ENCODE data around the gene RAPGEF4.

RAPGEF4 gene

DNA sequence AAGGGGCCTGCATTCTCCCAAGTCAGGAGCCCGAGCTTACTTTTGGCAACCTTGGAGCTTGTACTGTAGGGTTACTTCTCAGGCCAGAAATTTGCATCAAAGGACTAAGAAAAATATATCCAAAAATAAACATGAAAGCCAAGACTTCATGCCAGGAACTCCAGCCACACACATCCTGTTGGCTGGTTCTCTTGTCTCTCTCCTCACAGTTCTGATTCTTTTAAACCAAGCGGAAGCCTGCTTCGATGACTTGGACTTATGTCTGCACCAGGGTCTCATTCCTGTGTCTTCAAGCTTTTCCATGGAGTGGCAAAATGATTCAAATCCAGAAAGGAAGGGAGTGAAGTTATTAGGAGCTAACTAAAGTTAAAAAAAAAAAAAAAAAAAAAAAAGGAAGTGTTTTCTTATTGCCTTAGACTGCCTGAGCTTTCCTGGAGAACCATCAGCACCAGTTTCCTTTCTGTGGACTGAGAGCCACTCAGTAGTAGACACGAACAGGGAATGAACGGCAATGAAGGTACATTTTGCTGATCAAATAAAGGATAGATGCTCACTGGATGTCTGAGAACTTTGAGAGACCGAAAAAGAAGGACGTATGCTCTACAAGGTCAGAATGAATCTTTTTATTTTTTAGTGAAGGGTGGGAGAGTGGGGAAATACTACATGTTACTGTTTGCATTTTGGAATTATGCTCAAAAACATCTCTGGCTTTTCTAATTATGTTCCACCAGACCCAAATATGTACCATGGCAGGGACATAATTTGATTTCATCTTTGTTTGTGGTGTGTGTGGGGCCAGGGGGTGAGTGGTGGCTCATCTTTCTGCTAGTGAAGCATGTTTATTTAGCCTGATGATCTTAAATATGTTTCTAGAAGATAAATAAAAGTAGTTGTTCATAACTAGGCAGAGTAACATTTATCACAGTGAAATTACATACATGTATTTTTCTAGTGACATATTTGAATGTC lies 86.0 kb downstream of the RAPGEF4 start:
- DNase-seq (ENCODE audit: extremely low read depth in 1 of 2, low read depth in 1 of 2), result no peak

DNA sequence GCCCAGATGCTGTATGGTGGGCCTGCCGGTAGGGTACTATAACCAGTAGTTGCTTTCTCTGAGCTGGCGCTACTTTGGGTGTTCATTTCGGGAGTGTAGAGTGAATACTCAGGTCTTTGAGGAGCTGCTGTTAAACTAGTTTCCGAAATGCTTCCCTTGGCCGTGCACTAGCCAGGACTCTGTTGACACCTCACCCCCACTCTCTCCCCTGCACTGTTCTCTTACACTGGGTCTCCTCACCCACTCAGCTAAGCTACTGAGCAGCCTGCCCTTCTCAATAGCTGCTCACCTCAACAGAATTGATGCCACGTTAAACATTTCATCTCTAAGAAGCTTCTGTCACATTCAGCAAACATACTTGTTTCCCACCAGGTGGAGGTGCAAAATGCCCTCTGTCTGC lies 86.9 kb downstream of the RAPGEF4 start:
- DNase-seq (ENCODE audit: extremely low read depth in 1 of 2, low read depth in 1 of 2), result no peak

- DNase-seq (ENCODE audit: extremely low read depth in 1 of 2, low read depth in 1 of 2), result no peak
Observed at GRCh38 chr2:172823261-172823850, 87.7 kb downstream of the RAPGEF4 start.

- DNase-seq (ENCODE audit: extremely low read depth in 1 of 2, low read depth in 1 of 2), result no peak
Observed at GRCh38 chr2:172826522-172826921, 90.9 kb downstream of the RAPGEF4 start.

DNA sequence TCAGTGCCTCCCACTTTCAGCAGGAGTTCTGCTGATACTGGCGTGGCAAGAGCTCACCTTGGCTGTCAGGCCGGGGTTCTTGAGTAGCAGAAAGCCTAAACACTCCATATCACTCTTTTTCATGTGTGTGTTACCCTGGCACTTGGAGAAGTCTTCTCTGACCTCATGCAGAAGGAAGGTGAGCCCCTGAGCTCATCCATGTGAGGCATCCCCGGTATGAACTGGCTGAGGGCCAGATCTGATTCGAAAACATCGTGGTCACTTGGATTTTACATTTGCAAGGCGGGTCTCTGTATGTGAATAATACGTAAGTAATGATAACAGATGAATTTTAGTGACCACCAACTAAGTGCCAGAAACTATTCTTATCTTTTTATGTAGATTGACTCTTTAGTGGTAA lies 93.6 kb downstream of the RAPGEF4 start:
- no peak for DNase-seq (ENCODE audit: extremely low read depth in 1 of 2, low read depth in 1 of 2)

GRCh38 chr2:172830482-172830881 lies 94.8 kb downstream of the RAPGEF4 start:
- no peak for DNase-seq (ENCODE audit: extremely low read depth in 1 of 2, low read depth in 1 of 2)

DNA sequence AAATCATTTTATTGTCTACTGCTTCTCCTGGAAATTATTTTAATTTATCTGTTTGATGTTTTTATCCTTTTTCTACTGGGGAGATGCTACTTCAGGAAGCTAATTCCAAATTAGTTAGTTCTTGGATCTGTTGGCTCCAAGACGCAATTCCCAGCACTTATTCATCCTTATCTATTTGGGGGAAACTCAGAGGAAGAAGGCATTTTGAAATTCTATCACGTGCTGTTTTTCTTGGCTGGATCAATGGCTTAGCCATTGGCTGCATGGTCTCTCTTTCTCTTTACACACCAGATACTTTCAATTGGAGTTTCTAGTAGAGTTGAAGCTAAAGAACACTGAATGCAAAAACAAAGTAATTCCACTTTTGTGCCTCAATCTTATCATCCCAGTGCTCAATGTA lies 98.3 kb downstream of the RAPGEF4 start:
- DNase-seq (ENCODE audit: extremely low read depth in 1 of 2, low read depth in 1 of 2), result no peak

DNA sequence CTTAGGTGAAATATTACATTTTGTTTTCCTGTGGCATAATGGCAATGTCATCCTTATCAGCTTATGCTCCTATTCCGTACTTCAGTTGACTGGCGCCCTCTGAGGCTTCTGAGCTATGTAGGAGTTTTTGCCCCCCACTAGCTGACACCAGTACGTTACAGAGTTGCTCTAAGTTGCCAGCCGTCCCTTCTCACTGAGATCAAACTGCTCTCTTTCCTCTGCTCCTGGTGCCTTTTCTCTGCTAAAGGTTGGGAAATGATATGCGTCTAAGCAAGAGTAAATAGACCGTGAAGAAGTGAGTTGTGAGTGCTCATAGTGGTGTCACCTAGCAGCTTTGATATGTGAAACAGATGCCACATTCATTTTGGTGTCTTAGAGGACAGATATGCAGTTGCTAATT lies 99.2 kb downstream of the RAPGEF4 start:
- DNase-seq (ENCODE audit: extremely low read depth in 1 of 2, low read depth in 1 of 2), result no peak

GRCh38 chr2:172836347-172836821 lies 100.7 kb downstream of the RAPGEF4 start:
- no peak for DNase-seq (ENCODE audit: extremely low read depth in 1 of 2, low read depth in 1 of 2)

- DNase-seq (ENCODE audit: extremely low read depth in 1 of 2, low read depth in 1 of 2), result no peak
Observed at GRCh38 chr2:172836827-172837226, 101.2 kb downstream of the RAPGEF4 start.

DNA sequence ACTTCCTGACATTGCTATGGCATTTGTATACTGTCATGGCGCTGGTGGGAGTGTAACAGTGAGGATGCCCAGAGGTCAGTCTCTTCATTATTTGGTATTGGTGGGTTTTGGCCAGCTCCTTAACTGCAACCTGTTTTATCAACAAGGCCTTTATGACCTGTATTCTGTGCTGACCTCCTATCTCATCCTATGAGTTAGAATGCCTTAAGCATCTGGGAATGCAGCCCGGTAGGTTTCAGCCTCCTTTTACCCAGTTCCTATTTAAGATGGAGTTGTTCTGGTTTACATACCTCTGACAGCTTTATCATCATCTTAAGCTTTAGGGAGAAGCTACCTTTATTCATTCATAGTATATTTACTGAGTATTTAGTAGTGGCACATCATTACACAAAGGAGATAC lies 103.8 kb downstream of the RAPGEF4 start:
- DNase-seq (ENCODE audit: extremely low read depth in 1 of 2, low read depth in 1 of 2), result no peak

GRCh38 chr2:172842511-172843265 lies 107.0 kb downstream of the RAPGEF4 start:
- no peak for DNase-seq (ENCODE audit: extremely low read depth in 1 of 2, low read depth in 1 of 2)

GRCh38 chr2:172843266-172843582 lies 107.6 kb downstream of the RAPGEF4 start:
- no peak for DNase-seq (ENCODE audit: extremely low read depth in 1 of 2, low read depth in 1 of 2)

GRCh38 chr2:172843902-172844715 lies 108.5 kb downstream of the RAPGEF4 start:
- DNase-seq (ENCODE audit: extremely low read depth in 1 of 2, low read depth in 1 of 2), result no peak

- DNase-seq (ENCODE audit: extremely low read depth in 1 of 2, low read depth in 1 of 2), result no peak
Observed at GRCh38 chr2:172845028-172845630, 109.5 kb downstream of the RAPGEF4 start.

DNA sequence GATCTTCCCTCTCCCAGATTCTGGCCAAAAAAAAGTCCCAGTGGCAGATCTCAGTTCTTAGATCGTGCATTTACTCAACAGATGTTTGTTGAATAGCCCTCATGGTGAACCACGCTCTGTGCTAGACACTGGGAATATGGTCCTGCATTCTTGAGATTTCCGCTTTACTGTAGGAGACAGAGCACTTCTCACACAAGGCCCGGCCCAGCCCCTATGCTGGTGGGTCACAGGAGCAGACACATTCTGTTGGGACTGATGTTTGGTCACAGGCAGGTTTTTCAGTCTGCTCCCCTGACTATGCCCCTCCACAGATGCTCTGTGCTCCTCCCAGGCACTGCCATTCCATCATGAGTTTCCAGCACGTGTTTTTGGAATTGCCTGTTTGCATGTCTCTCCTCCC lies 110.9 kb downstream of the RAPGEF4 start:
- DNase-seq (ENCODE audit: extremely low read depth in 1 of 2, low read depth in 1 of 2), result no peak

DNA sequence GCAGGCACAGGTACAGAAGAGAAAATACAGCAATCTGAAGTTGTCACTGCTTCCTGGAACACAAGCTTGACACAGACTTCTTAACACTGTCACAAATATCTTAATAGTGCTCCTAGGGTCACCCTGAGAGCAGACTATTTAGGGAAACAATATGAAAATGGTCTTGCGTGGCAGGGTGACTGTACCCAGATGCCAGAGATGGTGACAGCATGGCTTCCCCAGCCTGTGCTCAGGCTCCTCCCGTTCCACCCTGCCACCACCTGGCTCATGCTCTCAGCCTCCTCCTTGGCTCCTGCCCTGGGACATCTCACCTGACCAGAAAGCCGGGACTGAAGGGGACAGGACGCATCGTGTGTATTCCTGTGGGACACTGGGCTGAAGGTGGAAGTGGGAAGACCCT lies 111.5 kb downstream of the RAPGEF4 start:
- no peak for DNase-seq (ENCODE audit: extremely low read depth in 1 of 2, low read depth in 1 of 2)

GRCh38 chr2:172848519-172848918 lies 112.9 kb downstream of the RAPGEF4 start:
- DNase-seq (ENCODE audit: extremely low read depth in 1 of 2, low read depth in 1 of 2), result no peak

DNA sequence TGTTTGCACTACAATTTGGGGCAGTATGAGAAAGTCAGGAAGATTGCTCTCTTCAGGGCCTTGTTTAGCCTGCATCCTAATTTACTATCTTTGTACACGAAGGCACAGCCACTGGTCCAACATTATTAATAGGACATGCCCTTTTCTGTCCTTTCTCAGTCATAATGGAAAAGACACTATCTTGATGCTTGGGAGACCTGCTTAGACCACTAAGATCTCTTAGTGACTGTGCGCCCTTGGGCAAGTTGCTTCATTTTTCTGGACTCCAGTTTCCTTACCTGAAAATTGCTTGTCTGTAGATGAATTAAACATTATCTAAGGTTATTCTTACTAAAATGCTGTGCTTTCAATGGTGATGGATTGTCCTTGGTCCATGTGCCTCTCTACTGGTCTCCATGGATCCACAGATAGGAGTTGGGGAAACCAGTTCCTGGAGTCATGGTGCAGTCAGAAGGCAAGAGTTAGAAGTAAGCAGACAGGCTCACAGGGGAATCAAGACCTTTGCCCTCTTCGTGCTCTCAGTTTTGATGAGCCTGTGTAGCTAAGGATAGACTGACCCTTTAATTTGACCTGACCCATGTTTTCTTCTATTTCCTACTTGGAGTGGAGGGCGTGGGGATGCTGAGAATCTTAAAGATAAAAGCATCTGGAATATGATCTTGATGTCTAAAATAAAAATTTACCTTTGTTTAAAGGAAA lies 114.0 kb downstream of the RAPGEF4 start:
- no peak for DNase-seq (ENCODE audit: extremely low read depth in 1 of 2, low read depth in 1 of 2)

DNA sequence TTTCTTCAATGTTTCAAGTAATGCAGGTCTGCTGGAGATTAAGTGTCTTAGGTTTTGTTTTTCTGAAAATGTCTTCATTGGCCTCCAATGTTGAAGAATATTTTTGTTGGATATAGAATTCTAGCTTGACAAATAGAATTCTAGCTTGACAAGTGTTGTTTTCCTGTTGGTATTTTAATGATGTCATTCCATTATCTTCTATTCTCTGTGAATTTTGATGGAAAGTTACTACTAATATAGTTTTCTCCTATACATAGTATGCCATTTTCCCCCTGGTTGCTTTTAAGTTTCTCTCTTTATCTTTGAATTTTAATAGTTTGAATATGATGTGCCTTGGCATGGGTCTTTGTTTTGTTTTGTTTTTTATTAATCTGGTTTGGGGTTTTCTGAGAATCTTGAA lies 119.9 kb downstream of the RAPGEF4 start:
- no peak for DNase-seq (ENCODE audit: extremely low read depth in 1 of 2, low read depth in 1 of 2)

Data from activated CD8-positive, alpha-beta memory T cell treated with anti-CD3 and anti-CD28 coated beads for 1 hour (primary cell).